8988T (cell line): ENCODE results near the gene EIF2B2.
"Not testable (repeated sequence)": the region's sequence is repeated elsewhere in the genome, so short reads cannot be mapped to it uniquely, and the experiment has no call there.

ENCODE experiments used
- DNase-seq: peaks from one replicate; pipeline ENCODE4 v3.0.0; 2011

The EIF2B2 gene

DNA sequence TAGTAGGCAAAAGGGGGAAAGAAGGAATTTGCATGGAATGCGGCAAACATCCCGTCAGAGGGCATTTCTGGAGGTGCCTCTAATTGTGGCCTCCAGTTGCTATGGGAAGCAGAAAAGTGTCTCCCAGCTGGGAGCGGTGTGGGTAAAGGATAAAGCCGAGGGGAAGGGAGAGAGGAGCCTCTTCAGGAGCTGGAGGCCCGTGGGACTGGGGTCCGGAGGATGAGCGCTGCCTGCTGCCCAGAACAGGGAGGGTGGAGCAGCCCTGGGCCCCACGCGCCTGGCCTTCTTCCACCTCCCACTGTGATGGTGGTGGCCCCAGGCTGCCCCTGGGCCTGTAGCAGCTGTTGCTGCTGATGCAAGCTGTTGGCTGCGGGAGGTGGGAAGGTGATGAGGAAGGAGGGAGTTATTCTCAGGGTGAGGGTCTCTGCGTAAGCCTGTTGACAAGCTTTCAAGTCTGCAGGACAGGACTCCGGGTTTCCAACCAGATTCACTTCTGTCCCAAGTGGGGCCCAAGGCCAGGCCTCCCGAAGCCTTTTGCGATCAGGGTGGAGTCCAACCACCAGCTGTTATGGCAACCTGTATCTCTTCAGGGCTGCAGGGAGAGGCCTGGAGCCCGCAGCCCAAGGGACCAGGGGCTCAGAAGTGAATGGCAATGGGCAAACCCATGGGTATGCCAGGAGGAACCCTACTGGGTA lies 28.2 kb upstream of the EIF2B2 start:
- DNase-seq: no peak

DNA sequence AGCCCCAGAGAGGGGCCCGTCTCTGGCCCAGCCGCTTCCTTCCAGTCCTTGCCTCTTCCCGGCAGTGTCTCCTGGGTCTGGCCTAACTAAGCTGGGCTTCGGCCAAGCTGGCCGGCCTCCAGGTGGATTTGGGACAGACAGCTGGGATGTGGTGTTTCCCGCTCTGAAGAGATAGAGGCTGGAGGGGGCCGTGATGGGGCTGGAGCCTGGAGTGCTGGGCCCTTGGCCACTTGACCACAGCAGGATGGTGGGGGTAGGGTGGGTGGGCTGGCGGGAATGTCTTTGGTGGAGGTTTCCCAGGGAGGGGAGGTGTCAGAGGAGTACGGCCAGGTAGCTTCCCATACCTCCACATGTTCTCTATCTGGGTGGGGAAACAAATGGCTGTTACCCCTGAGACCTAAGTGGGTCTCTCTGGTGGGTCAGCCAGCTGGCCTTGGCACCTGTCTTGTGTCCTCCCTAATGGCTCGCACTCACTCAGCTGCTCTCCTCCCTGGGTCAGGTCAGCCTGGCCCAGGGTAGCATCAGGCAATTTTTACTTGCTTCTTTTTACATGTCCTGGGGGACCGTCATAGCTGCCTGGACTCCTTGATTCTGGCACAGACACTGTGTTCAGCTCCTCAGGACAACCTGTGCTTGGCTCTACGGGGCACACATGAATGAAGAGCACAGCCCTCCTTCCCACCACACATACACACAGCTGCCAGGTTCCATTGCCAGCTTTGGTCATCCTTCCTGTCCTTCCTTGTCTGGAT lies 27.5 kb upstream of the EIF2B2 start:
- no peak for DNase-seq

DNA sequence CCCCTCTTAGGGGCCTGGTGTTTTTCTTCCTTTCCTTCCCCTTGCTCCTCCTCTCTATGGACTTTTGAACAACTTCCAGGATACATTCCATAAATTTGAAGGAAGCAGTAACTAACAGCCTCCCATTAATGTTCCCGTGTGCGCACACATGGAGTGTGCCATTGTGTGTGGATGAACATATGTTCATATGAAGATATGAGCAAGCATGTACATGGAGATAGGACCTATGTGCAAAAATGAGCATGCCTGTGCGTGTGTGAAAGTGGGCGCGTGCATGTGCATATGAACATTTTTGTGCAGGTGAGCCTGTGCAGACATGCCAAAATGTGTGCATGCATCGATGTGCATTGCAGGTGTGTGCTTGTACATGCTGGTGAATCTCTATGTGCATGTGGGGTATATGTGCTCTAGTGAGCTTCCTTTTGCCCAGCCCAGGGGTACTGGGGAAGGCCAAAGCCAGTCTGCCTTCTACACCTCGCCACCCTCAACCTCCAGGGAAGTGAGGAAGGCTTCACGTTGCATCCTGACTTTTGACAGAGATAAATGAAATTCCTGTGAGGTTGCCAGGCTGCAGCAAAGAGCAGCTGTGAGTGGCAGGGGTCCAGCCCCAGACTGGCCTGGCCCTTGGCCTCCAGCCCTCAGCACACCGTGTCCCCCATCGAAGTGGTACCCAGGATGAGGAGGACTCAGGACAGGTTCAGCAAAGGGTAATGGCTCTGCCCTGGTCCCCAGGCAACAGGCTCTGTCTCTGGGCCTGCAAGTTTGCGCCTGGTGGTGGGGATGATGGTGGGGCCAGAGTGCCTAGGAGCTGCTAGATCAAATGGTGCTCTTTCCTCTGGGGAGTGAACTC lies 26.2 kb upstream of the EIF2B2 start:
- no peak for DNase-seq

DNA sequence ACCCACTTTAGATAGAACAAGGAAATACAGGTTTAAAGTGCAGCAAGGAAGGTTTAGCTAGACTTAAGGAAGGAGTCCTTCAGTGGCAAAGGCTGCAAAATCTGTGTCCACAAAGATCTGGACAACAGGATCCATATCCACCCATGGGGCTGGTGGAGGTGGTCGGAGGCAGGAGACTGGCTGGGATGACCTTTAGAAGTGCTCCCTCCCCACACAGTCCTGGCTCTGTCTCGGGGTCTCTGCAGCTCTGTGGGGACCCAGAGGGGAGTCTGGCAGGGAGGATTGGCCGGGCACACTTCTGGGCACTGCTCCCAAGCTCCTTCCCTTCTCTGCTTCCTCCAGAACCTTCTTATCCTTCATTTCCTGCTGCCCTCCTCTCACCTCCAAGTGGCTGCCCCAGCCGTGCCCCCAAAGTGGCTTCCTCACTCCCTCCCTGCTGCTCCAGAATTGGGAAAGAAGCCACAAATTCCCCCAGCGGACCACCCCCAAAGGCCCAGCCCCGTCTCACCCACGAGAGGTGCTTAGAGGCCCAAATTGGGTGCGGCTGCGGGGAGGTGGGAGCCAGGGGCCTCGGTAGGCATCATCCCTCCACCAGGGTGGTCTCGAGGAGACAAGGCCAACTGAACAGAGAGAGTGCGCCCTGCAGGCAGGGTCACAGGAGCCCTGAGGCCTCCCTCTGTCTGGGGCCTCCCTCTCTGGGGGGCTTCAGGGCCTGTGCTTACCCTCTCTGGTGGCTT lies 25.4 kb upstream of the EIF2B2 start:
- DNase-seq: no peak

DNA sequence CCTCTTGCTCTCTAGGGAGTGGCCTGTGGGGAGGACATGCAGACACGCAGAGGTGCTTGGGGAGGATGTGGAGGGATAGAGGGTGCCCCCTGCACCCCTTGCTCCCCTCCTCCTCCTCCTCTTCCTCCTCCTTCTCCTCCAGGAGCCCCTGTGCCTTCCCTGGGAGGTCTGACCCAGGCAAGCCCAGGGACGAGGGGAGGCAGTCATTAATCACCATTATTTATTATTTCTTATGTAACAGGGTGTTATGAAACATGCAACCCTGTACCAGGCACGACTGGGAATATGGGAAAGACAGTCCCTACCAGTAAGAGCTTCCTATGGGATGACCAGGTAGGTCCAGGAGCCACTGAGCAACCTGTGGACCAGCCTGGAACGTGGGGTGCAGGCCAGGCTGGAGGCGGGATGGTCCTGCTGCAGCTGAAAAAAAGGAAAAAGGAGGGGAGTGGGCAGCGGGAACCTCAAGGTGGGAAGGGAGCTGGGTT lies 24.8 kb upstream of the EIF2B2 start:
- no peak for DNase-seq

DNA sequence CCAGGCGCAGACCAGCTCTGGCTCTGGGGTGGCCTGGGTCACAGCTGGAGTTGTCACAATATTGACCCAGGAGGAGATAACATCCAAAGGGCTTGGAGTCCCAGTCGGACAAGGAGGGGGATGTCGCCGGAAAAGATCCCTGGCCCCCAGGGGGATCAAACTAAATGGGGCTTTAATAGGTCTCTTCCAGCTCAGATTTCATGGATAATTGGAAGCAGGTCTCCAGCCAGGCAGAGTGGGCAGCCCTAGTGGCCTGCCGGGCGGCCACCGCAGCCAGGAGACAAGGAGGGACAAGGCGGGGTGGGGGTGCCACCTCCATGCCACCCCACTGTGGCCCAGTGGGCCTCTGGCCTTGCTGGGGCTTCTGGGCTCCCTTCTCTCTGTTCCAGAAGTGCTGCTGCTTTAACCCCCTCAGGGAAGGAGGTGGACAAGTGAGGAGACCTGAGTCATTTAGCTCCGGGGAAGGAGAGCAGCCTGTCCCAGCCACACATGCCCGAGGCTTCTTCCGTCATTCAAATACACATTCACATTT lies 24.2 kb upstream of the EIF2B2 start:
- no peak for DNase-seq

DNA sequence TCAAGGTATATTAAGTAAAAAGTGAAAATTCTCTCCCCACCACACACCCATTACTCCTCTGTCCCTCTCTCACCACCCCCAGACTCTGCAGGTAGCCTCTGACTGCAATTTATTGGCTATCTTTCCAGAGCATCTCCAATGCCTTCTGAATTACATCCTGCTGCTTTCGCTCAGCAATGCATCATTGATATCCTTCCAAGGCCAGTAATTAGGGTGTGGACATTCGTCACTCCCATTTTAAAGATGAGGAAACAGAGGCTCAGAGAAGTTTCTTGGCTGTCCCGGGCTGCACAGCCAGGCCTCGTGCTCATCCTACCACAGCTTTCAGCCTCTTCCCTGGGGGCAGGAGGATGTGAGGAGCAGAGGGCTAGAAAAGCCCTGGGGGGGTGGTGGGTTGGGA lies 23.7 kb upstream of the EIF2B2 start:
- no peak for DNase-seq

DNA sequence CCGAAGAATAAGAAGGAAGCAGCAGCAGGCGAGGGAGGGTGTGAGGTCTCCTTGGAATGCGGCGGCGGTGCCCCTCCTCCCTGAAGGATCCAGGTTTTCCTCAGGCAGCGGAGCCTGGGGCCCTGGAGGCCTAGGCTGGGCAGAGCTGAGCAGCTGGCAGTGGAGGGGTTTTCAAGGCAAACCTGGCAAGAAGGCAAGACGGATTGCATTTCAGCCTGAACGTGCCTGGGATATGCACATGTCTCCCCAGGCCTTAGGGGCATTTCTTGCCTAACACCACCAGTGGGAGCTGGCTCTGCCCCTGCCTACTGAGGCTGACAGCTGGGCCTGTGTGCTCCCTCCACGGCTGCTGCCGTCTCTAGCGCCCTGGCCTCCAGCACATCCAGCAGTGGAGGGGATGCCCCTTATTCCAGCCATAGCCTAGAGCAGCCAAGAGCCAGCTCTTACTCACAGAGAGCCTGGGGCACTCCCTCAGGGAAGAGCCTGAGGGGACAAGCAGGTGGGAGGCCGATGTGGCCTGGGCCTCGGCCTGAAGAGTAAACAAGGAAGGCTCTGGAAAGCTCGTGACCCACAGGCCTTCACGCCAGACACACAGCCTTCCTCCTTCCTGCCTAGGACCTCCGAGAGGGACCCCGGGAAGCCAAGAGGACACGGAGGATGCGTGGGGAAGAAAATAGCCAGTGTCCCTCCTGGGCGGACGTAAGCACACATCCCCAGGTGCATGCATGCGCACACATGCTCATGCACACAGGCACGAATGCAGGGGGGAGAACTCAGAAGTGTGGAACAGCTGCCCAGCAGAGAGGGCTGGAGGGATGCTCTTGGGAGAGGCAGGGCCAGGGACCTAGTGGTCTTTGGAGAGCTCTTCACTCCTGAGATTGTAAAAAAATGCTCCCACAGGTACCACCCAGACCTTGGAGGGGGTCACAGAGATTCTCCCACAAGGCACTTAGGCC lies 23.0 kb upstream of the EIF2B2 start:
- no peak for DNase-seq

DNA sequence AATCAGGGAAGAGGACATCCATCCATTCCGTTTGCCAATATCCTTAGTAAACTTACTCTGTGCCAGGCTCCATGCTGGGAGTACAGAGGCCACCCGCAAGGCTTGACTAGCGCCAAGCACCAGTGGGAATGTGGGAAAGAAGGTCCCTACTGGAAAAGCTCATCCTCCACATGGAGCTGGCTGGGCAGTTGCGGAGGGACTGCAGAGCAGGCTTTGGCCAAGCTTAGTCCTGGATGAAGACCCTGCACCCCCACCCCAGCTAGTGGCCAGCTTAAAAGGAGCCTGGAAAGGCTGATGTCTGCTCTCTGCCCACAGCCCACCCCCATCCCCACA lies 22.4 kb upstream of the EIF2B2 start:
- no peak for DNase-seq

DNA sequence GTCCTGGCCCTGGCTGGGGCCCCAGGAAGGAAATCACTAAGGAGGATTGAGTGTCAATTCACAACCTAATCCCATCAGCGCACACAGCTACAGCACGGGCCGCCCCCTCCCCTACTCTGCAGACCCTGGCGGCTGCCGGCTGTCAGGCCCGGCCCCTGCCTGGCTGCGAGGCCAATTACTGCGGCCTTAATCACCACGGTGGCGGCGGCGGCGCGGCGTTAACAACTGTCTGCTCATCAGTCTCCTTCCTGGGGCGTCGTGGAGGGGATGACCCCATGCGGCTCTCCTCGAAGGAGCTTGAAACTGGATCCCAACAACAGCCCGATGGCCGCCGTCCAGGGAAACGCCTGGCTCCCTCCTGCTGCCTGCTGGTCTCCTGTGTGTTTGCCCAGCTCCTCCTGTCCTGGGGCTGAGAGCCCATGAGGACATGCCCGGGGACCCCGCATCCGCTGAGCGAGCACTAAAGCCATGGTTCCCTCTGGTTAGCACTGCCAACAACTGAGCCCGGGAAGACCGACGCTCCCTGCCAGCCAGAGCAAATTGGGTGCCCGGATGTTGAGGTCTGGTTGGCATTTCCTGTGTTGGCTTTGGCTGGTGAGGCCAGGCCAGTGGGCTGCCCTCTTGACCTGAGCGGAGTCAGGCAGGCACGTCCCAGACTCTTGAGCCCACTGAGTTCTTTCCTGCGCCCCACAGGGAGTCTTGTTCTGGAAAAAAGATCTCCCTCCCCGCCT lies 21.8 kb upstream of the EIF2B2 start:
- DNase-seq: no peak

DNA sequence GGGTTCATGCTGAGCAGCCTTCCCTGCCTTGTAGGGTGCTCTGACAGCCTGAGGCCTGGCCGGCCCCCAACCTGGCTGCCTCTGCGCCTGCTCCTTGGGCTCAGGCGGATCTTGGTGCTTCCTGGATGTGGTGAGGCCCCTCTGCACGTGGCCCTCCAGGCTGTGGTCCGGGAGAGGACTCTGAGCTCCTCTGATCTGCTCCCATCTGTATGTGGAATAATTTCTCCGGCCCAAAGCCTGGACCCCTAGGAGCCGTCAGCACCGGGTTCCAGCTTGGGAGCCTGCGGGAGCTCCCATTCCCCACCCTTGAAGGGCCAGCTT lies 21.3 kb upstream of the EIF2B2 start:
- no peak for DNase-seq

DNA sequence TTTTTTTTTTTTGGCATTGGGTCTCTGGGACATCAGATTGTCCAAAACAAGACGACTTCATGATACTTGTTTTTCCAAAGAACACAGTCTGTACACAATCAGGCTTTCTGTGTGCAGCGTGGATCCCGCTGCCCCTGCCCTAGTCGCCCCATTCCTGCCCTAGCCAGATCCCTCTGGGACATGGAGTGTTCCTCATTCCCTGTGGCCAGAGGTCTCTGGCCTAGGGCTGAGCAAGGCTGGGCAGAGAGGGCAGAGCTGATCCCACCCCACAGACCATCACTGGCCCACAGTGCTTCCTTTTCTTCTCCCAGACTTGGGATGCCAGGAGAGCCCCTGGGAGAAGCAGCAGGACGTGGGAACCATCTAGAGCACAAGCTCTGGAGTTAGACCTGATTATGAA lies 20.9 kb upstream of the EIF2B2 start:
- DNase-seq: no peak

DNA sequence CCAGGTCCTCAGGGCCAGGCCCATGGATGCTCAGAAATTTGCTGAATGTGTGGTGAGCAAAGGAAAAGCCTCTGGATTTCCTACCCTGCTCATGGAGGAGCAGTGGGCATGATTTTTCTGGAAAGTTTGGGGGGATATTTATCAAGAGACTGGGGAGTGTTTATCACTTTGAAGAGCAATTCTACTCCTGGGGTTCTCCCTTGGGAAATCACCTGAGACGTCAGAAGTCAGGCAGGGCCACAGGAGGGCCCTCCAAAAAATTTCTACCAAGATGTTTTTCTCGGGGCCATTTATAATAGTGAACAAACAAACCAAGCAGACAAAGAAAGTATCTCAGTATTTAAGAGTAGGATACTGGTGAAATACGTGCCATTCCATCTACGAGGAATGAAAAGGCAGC lies 20.1 kb upstream of the EIF2B2 start:
- DNase-seq: no peak

DNA sequence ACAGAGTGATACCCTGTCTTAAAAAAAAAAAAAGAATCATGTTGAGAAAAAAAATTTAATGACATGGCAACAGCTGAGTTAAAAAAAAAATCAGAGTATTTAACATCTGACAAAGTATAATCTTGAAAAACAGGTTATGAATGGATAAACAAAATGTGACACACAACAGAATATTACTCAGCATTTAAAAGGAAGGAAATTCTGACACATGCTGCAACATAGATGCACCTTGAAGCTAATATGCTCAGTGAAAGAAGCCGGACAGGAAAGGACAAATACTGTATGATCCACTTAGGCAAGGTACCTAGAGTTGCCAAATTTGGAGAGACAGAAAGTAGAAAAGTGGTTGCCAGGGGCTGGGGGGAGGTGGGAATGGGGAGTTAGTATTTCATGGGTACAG lies 19.4 kb upstream of the EIF2B2 start:
- DNase-seq: no peak

DNA sequence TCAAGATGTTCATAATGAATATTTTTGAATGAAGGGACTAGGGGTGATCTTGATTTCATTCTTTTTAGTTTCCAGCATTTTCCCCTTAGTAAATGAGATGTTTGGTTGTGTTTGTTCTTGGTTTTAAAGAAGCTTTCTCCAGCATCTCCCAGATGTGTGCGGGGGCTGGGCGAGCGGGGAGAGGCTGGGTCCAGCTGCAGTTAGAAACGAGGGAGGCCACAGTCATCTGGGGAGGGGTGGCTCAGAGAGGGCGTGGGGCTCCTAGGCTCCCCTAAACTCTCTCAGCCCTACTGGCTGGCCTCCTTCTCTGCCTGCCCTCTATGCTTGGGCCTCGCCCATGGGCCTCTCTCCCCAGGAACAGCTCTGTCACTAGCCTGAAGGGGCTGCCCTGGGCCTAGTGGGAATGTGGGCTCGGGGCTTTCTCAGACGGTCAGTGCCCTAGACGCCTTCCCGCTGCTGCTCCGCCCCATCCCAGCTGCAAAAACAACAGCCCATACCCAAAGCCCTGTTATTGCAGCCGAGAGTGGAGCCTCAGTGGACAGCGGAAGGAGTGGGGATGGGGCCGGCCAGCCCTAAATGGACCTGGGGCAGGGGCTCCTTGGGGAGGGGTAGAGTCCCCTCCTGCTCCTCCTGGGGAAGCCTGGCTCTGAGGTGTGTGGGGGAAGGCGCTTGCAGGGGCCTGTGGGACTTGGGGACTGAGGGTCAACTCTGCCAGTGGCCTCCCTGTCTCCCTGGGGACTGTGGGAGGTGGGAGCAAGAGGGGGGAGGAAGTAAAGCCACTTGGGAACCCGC lies 18.3 kb upstream of the EIF2B2 start:
- no peak for DNase-seq

DNA sequence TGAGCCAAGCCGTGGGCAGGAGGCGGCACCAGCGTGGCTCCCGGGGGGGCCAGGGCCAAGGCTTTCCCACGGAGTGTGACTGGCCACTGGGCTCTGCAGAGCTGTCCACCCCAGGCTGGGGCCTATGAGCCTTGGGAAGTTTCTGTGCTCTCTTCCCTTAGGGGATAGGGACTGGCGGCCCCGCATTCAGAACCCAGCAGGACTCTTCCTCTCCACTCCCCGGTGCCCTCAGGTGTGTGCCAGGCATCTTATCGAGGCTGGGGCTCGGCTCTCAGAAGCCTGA lies 17.8 kb upstream of the EIF2B2 start:
- DNase-seq: no peak

DNA sequence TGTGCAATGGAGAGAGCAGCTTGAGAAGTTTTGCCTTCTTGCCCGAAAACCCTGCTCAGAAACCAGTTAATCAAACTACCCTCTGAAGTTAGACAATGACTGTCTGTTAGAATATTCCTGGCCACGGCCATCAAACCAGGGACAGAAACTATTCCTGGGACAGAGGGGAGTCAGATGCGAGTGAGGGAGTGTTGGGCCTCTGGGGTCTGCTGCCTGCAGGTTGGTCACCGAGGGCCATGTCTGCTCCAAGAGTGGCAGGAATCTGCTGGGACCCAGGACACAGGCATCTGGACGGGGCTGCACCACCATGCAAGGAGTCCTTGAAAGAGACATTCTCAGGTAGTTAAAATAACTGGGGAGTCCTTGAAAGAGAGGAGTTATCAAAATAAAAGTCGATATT lies 16.9 kb upstream of the EIF2B2 start:
- no peak for DNase-seq

DNA sequence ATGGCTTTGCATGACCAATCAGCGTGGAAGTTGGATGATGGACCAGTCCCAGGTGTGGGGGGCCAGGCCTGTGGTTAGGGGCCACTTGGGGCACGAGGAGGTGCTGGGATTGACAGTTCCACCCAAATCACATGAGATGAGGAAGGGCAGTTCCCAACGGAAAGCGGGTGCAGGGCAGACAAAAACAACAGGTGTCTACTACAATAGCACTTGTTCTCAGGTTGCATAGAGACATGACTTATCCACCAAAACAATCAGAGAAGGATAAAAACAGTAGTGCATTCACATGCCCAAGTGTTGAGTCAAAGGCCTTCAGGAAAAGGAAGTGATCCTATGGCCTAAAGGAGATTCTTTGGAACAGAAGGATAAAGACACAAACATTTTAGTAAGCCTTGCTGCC lies 14.6 kb upstream of the EIF2B2 start:
- peak; percentile 50 for DNase-seq

DNA sequence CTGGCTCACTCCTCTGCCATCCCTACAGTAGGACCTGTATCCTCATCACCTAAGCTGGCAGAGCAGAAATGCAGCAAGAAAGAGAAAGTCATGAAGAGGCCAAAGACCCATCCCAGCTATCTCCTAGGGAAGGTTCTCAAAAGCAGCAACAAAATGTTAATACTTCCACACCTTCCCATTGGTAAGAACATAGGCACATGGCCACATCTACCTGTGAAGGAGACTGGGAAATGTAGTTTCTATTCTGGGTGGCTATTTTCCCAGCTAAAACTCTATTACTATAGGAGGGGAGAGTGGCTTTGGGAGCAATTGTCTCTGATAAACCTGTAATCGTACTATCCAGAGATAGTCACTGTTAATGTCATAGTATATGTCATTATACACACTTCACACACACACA lies 13.7 kb upstream of the EIF2B2 start:
- DNase-seq: no peak

DNA sequence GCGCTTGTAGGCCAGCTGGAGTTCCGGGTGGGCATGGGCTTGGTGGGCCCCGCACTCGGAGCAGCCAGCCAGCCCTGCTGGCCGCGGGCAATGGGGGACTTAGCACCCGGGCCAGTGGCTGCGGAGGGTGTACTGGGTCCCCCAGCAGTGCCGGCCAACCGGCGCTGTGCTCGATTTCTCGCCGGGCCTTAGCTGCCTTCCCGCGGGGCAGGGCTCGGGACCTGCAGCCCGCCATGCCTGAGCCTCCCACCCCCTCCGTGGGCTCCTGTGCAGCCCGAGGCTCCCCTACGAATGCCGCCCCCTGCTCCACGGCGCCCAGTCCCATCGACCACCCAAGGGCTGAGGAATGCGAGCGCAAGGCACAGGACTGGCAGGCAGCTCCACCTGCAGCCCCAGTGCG lies 8.5 kb upstream of the EIF2B2 start:
- DNase-seq: not testable (repeated sequence)

DNA sequence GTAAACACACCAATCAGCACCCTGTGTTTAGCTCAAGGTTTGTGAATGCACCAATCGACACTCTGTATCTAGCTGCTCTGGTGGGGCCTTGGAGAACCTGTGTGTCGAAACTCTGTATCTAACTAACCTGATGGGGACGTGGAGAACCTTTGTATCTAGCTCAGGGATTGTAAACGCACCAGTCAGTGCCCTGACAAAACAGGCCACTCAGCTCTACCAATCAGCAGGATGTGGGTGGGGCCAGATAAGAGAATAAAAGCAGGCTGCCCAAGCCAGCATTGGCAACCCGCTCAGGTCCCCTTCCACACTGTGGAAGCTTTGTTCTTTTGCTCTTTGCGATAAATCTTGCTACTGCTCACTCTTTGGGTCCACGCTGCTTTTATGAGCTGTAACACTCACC lies 6.9 kb upstream of the EIF2B2 start:
- not testable (repeated sequence) for DNase-seq
